HG02981 (cell line): ENCODE data around the gene DIO2.

Experiments used
- ATAC-seq: cut with Tn5 transposase; IDR thresholded peaks from one replicate; pipeline ENCODE4 v1.9.1; 2021; ENCODE audit warnings: mild to moderate bottlenecking, moderate library complexity; ENCODE audit not compliant: unreplicated experiment

DIO2 gene

GRCh38 chr14:80172375-80173051, 38.8 kb downstream of the DIO2 start:
- no peak for ATAC-seq

GRCh38 chr14:80167793-80168448, 43.4 kb downstream of the DIO2 start:
- ATAC-seq, result no peak

- no peak for ATAC-seq
Measured at GRCh38 chr14:80164991-80165721, 46.1 kb downstream of the DIO2 start.

GRCh38 chr14:80152763-80153162, 58.5 kb downstream of the DIO2 start:
- no peak for ATAC-seq

GRCh38 chr14:80152166-80152565, 59.1 kb downstream of the DIO2 start:
- ATAC-seq, result no peak

- no peak for ATAC-seq
Measured at GRCh38 chr14:80150301-80150700, 61.0 kb downstream of the DIO2 start.
